Natural killer cell (primary cell): ENCODE results near the gene HSD17B2. TPM values are rescaled to one million over a fixed set of nuclear protein-coding genes. Genes with fewer than 3 reads are reported as not detected.

Source experiments
- ATAC-seq, 3 donors: fragments of 150-1000 bp in 2 of 3; fragments of 200-7000 bp in 1 of 3; cut with Tn5 transposase; 1 replicate in 1 of 3; 2 replicates in 2 of 3; pipeline ENCODE4 v1.10.0; 2021; ENCODE audit warnings: mild to moderate bottlenecking in 2 of 3, moderate library complexity in 2 of 3
- DNase-seq, 2 donors: peaks; one replicate each; pipeline versions ENCODE4 v3.0.0 to v3.0.0-alpha.2; 2013 to 2021; ENCODE audit warnings: mixed read lengths in 1 of 2
- H3K27ac ChIP-seq: one replicate; pipeline ENCODE4 v1.5.1; 2013; ENCODE audit warnings: mild to moderate bottlenecking, low read length
- H3K27me3 ChIP-seq: one replicate; pipeline ENCODE4 v1.6.1; 2013; ENCODE audit warnings: low read length; ENCODE audit not compliant: control insufficient read depth, insufficient read depth
- H3K36me3 ChIP-seq: one replicate; pipeline ENCODE4 v1.6.1; 2013; ENCODE audit warnings: low read length; ENCODE audit not compliant: control insufficient read depth, insufficient read depth
- H3K4me1 ChIP-seq: one replicate; pipeline ENCODE4 v1.6.1; 2013; ENCODE audit warnings: low read length; ENCODE audit not compliant: control insufficient read depth, insufficient read depth
- H3K4me3 ChIP-seq: one replicate; pipeline ENCODE4 v1.5.1; 2013; ENCODE audit warnings: low read length
- H3K9me3 ChIP-seq: one replicate; pipeline ENCODE4 v1.6.1; 2013; ENCODE audit warnings: low read length; ENCODE audit not compliant: control insufficient read depth, insufficient read depth
- H3K27ac Mint-ChIP-seq, 2 donors: one replicate each; pipeline ENCODE4 v1.8.0; 2022; ENCODE audit warnings: mild to moderate bottlenecking in 2 of 2, mixed read lengths in 2 of 2, moderate library complexity in 1 of 2
- H3K27me3 Mint-ChIP-seq, 2 donors: one replicate each; pipeline ENCODE4 v1.8.0; 2022; ENCODE audit warnings: low read depth in 2 of 2, mixed read lengths in 2 of 2
- H3K36me3 Mint-ChIP-seq: one replicate; pipeline ENCODE4 v1.8.0; 2022; ENCODE audit warnings: mixed read lengths
- H3K4me1 Mint-ChIP-seq, 2 donors: one replicate each; pipeline ENCODE4 v1.8.0; 2022; ENCODE audit warnings: mixed read lengths in 2 of 2
- H3K4me3 Mint-ChIP-seq: one replicate; pipeline ENCODE4 v1.8.0; 2022; ENCODE audit warnings: mild to moderate bottlenecking, moderate library complexity, mixed read lengths
- H3K9me3 Mint-ChIP-seq, 2 donors: one replicate each; pipeline ENCODE4 v1.8.0; 2022; ENCODE audit warnings: mixed read lengths in 2 of 2
- WGBS: methylation state at CpG from one replicate; pipeline ENCODE4 v1.1.7; 2013; ENCODE audit warnings: missing lambda C conversion rate; ENCODE audit not compliant: insufficient coverage; 5-methylcytosine and 5-hydroxymethylcytosine counted together
- intact Hi-C: fragments of 100-400 bp; cut with micrococcal nuclease; formaldehyde crosslinking; loops from one replicate; pipeline ENCODE4 v1.14.2; 2022
- total RNA-seq, 4 donors: library from RNA; stranded (reverse); fragments of 120-200 nt in 1 of 4; gene quantifications; one replicate each; pipeline versions ENCODE4 v1.2.3 to v1.2.4, GENCODE V29; 2013 to 2022
- TF ChIP-seq, protein P1 (sequence below): fragments of 200-600 bp; IDR thresholded peaks from one replicate; pipeline ENCODE4 v1.8.0; 2022; ENCODE audit warnings: antibody characterized with exemption

HSD17B2 gene, protein sequence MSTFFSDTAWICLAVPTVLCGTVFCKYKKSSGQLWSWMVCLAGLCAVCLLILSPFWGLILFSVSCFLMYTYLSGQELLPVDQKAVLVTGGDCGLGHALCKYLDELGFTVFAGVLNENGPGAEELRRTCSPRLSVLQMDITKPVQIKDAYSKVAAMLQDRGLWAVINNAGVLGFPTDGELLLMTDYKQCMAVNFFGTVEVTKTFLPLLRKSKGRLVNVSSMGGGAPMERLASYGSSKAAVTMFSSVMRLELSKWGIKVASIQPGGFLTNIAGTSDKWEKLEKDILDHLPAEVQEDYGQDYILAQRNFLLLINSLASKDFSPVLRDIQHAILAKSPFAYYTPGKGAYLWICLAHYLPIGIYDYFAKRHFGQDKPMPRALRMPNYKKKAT
- total RNA-seq, result not detected
- total RNA-seq (2013), result not detected

DNA sequence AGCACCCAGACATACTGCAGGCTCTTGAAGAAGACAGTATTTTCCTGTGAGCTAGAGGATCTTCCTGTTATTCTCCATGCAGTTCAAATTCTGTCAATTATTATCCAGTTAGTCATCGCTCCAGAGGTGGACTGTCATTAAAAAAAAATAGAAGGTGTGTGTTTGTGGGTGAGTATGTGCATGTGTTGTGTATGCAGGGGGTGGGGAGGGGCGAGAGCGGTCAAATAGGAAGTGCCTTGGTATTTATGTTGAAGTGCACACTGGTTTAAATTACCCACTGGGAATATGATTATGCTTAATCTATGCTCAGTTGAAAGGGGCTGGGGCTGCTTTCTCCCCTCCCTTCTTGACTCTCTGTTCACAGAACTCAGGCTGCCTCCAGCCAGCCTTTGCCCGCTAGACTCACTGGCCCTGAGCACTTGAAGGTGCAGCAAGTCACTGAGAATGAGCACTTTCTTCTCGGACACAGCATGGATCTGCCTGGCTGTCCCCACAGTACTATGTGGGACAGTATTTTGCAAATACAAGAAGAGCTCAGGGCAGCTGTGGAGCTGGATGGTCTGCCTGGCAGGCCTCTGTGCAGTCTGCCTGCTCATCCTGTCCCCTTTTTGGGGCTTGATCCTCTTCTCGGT is at the start of gene HSD17B2:
Gene HSD17B2 (plus strand): TSS at position 273 of the 632 bp plus-strand sequence. CDS start 172 bp downstream, at position 445.
- no peak for ATAC-seq
- intact Hi-C loops, result no loop called here

DNA sequence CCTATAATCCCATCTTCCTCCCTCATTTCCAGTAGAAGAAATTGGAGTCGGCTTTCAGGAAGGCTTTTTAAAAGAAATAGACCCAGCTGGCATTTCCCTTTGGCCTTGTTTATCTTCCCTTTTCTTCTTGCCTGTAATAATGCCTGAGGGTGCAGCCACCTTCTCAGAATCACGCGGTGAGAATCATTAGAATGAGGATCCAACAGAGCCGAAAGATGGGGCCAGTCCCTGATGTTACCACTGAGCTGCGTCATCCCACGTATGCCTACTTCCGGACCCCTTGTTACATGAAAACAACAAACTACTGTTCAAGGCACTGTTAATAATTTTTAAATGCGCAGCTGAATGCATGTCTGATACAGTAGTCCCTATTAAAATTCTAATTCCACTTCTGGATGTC is 47.9 kb upstream of the HSD17B2 start:
- Histone ChIP-seq H3K4me1 (no peaks in the 10 kb centered on the region), H3K36me3 (no peaks in the 10 kb centered on the region), H3K27me3 (no peaks in the 10 kb centered on the region), H3K9me3 (no peaks in the 10 kb centered on the region), H3K4me3 (no peak overlapping the region), H3K27ac (no peak overlapping the region)
- TF ChIP-seq, protein P1, sequence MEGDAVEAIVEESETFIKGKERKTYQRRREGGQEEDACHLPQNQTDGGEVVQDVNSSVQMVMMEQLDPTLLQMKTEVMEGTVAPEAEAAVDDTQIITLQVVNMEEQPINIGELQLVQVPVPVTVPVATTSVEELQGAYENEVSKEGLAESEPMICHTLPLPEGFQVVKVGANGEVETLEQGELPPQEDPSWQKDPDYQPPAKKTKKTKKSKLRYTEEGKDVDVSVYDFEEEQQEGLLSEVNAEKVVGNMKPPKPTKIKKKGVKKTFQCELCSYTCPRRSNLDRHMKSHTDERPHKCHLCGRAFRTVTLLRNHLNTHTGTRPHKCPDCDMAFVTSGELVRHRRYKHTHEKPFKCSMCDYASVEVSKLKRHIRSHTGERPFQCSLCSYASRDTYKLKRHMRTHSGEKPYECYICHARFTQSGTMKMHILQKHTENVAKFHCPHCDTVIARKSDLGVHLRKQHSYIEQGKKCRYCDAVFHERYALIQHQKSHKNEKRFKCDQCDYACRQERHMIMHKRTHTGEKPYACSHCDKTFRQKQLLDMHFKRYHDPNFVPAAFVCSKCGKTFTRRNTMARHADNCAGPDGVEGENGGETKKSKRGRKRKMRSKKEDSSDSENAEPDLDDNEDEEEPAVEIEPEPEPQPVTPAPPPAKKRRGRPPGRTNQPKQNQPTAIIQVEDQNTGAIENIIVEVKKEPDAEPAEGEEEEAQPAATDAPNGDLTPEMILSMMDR, result no peak
- Mint-ChIP-seq H3K4me1 (no peaks in the 10 kb centered on the region), H3K36me3 (no peaks in the 10 kb centered on the region), H3K9me3 (no peaks in the 10 kb centered on the region), H3K27me3 (peaks cover 11 to 34% of the 10 kb centered on the region in 2 donors), H3K27ac (no peak overlapping the region), H3K4me3 (no peak overlapping the region)
- intact Hi-C loops, result no loop called here
- no peak for ATAC-seq
- 94% methylated on average over 8 of the region's 8 CpGs for WGBS
- DNase-seq, result no peak

More for the DNA sequence above, at the start of gene HSD17B2:
- Mint-ChIP-seq H3K36me3 (no peaks in the 10 kb centered on the region), H3K27me3 (peaks cover 21 to 31% of the 10 kb centered on the region in 2 donors), H3K9me3 (no peaks in the 10 kb centered on the region), H3K4me3 (no peak within 1 kb of the TSS), H3K27ac (no peak within 1 kb of the TSS), H3K4me1 (no peaks in the 10 kb centered on the region)
- no peak for DNase-seq
- Histone ChIP-seq H3K27me3 (no peaks in the 10 kb centered on the region), H3K27ac (no peak within 1 kb of the TSS), H3K9me3 (no peaks in the 10 kb centered on the region), H3K36me3 (no peaks in the 10 kb centered on the region), H3K4me1 (no peaks in the 10 kb centered on the region), H3K4me3 (no peak within 1 kb of the TSS)
- TF ChIP-seq, protein P1, result no peak
- WGBS, result 85% methylated on average over 6 of the region's 6 CpGs

DNA sequence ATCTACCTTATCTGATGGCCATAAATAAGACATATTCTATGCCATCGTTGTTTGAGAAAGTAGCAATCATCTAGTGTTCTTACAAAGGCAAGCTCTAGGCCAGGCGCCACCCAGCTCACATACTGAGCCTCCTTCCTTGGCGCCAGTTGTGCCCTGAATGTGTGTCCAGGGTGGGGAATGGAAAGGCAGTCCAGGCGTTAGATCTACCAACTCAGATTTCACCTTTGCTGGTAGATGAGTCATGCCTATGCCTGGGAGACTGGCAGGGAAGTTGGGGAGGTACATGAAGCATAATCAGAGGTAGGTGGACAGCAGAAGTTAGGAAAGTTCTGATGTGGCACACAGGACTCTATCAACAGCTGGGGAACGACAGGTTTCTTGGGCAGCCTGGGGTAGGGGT is 47.3 kb upstream of the HSD17B2 start:
- Histone ChIP-seq H3K4me1 (no peaks in the 10 kb centered on the region), H3K9me3 (no peaks in the 10 kb centered on the region), H3K27me3 (no peaks in the 10 kb centered on the region), H3K4me3 (no peak overlapping the region), H3K27ac (no peak overlapping the region), H3K36me3 (no peaks in the 10 kb centered on the region)
- Mint-ChIP-seq H3K4me1 (no peaks in the 10 kb centered on the region), H3K27me3 (peaks cover 11 to 30% of the 10 kb centered on the region in 2 donors), H3K27ac (no peak overlapping the region), H3K4me3 (no peak overlapping the region), H3K36me3 (no peaks in the 10 kb centered on the region), H3K9me3 (no peaks in the 10 kb centered on the region)
- intact Hi-C loops, result no loop called here
- TF ChIP-seq, protein P1, result no peak
- no peak for DNase-seq
- ATAC-seq, result no peak
- WGBS, result 91% methylated on average over 5 of the region's 5 CpGs
